IPS DF 19.7 (cell line): Measurements from ENCODE around the gene PIM1.

ENCODE experiments used
- DNase-seq: peaks from one replicate; pipeline ENCODE4 v3.0.0-alpha.2; 2013; ENCODE audit warnings: low read depth, low spot score

The PIM1 gene

GRCh38 chr6:37222125-37222967 lies 52.4 kb downstream of the PIM1 start:
- DNase-seq = peak; percentile 94

GRCh38 chr6:37222992-37223391 lies 53.0 kb downstream of the PIM1 start:
- DNase-seq = no peak
